Lung (tissue), 16 donors: ENCODE measurements around the gene TNK2. TPM values are rescaled to one million over a fixed set of nuclear protein-coding genes. Genes with fewer than 3 reads are reported as not detected.
A peak's percentile ranks its signal among the peaks of the same experiment; 100 is the strongest.
"Not testable (repeated sequence)": the region's sequence is repeated elsewhere in the genome, so short reads cannot be mapped to it uniquely, and the experiment has no call there.

Experiments used
- ATAC-seq: fragments of 200-7000 bp; cut with Tn5 transposase; one replicate; pipeline ENCODE4 v1.9.1; 2020; ENCODE audit warnings: moderate number of reproducible peaks; ENCODE audit not compliant: insufficient read depth, low FRiP score
- DNase-seq, 3 donors: peaks; one replicate each; pipeline ENCODE4 v3.0.0-alpha.2; 2013 to 2017
- H3K27ac ChIP-seq, 2 donors: one replicate each; pipeline ENCODE4 v1.5.1; 2013; ENCODE audit warnings: mild to moderate bottlenecking in 2 of 2, moderate library complexity in 2 of 2, control low read depth in 1 of 2, inconsistent platforms in 1 of 2, low read depth in 1 of 2, low read length in 1 of 2
- H3K27me3 ChIP-seq, 3 donors: one replicate each; pipeline ENCODE4 v1.5.1; 2013; ENCODE audit warnings: low read length in 2 of 3; ENCODE audit not compliant: control insufficient read depth in 3 of 3, insufficient read depth in 3 of 3
- H3K36me3 ChIP-seq, 4 donors: one replicate each; pipeline ENCODE4 v1.5.1; 2013; ENCODE audit warnings: low read length in 4 of 4, mild to moderate bottlenecking in 1 of 4, moderate library complexity in 1 of 4; ENCODE audit not compliant: control insufficient read depth in 4 of 4, insufficient read depth in 4 of 4
- H3K4me1 ChIP-seq, 5 donors: one replicate each; pipeline ENCODE4 v1.5.1; 2013; ENCODE audit warnings: low read length in 5 of 5, mild to moderate bottlenecking in 2 of 5, moderate library complexity in 1 of 5; ENCODE audit not compliant: control insufficient read depth in 5 of 5, insufficient read depth in 5 of 5
- H3K4me3 ChIP-seq: one replicate; pipeline ENCODE4 v1.5.1; 2013; ENCODE audit warnings: mild to moderate bottlenecking, control low read depth, moderate library complexity
- H3K9ac ChIP-seq, 2 donors: one replicate each; pipeline ENCODE4 v1.5.1; 2013; ENCODE audit warnings: low read length in 2 of 2, control low read depth in 1 of 2; ENCODE audit not compliant: insufficient read depth in 1 of 2
- H3K9me3 ChIP-seq, 4 donors: one replicate each; pipeline ENCODE4 v1.5.1; 2013; ENCODE audit warnings: low read length in 3 of 4, mild to moderate bottlenecking in 1 of 4, moderate library complexity in 1 of 4; ENCODE audit not compliant: control insufficient read depth in 4 of 4, insufficient read depth in 3 of 4
- WGBS, 2 donors: extraction: QIAGEN DNeasy Blood & Tissue Kit; methylation state at CpG; one replicate each; pipeline ENCODE4 v1.1.7; 2013; 5-methylcytosine and 5-hydroxymethylcytosine counted together
- long read RNA-seq, 5 donors: transcript quantifications; one replicate each; lab custom pipeline, GENCODE V29; 2026
- polyA plus RNA-seq, 2 donors: library from polyadenylated mRNA; stranded (reverse); fragments of 200-250 nt; gene quantifications; one replicate each; pipeline ENCODE4 v1.2.1, GENCODE V29; 2013
- total RNA-seq, 2 donors: library from RNA; depleted of rRNA in 1 of 2; stranded (reverse); fragments of >200 nt in 1 of 2; gene quantifications; one replicate each; pipeline ENCODE4 v1.2.1, GENCODE V29; 2014 to 2021
- TF ChIP-seq, protein P1 (sequence below): IDR thresholded peaks from 2 replicates; pipeline ENCODE4 v1.5.1; 2012; ENCODE audit warnings: mild to moderate bottlenecking; ENCODE audit errors: control extremely low read depth, extremely low read depth
- donor health status: control.
- donor health status: control.
- donor health status: Bipolar disorder and iron deficiency.
- donor health status: healthy.
- donor health status: DM: yes; HTN: yes; CAD: no.

TNK2 gene
- total RNA-seq (10 to 100 TPM; 15.0 to 63.5 TPM), polyA plus RNA-seq (10 to 100 TPM; 23.3 to 47.9 TPM)
- long read RNA-seq, donor 1, partial matches to known transcripts, result 0 of 4 reads
- long read RNA-seq, donor 1, other reads (novel, unspliced or antisense), result 0 of 4 reads
- long read RNA-seq, donor 2, partial matches to known transcripts, result 15 of 15 reads
- long read RNA-seq, donor 2, other reads (novel, unspliced or antisense), result 0 of 15 reads
- long read RNA-seq, donor 3, partial matches to known transcripts, result 0 of 2 reads
- long read RNA-seq, donor 3, other reads (novel, unspliced or antisense), result 0 of 2 reads
- long read RNA-seq, donor 4, partial matches to known transcripts, result 17 of 19 reads
- long read RNA-seq, donor 4, other reads (novel, unspliced or antisense), result 0 of 19 reads
- long read RNA-seq, donor 5, partial matches to known transcripts, result 0 of 3 reads
- long read RNA-seq, donor 5, other reads (novel, unspliced or antisense), result 0 of 3 reads

DNA sequence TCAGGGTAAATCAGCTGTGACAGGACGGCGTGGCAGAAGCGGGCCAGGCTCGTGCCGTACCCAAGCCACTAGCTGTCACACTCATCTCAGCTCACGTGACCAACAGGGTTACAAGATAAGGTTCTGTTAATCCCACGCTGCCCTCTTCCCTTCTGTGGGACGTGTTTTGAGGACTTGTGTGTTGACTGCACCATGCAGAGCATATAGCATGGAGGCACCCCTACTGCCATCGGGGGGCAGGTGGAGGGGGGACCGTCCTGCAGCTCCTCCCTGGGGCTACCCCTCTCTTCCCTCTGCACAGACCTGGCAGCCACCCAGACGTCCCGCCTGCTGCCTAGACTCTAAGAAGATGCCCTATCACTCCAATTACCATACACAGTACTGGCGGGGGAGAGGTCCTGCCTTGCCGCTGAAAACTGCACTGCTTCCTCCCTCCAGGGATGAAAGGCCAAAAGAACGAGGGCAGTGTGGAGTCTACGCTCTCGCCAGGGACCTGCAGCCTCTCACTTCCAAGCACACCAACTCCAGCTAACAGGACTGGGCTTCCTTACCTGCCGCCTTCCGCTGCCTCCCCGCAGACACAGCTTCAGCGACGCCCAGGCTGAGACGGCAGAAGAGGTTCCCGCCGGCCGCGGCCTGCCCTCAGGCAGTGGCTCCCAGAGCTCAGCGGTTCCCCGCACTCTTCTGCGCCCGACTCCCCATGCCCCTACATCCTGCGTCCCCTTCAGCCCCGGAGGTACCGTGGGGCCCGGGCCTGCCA, at the start of gene TNK2:
TSS of gene TNK2 (minus strand) at position 618 of the 760 bp plus-strand sequence. CDS start 19,963 bp downstream, outside the sequence.
- peak; percentile 30 to 40 (median 34) for DNase-seq
- WGBS, 2 donors, result 1% methylated on average over 35 of the region's 35 CpGs
- peak; percentile 8 for ATAC-seq
- Histone ChIP-seq H3K36me3 (no peaks in the 10 kb centered on the region), H3K4me3 (peak within 1 kb of the TSS; percentile 63), H3K9ac (no peak within 1 kb of the TSS), H3K9me3 (no peaks in the 10 kb centered on the region), H3K27me3 (no peaks in the 10 kb centered on the region), H3K27ac (peak within 1 kb of the TSS; percentile 35 to 89), H3K4me1 (peaks cover 0 to 28% (median 20%) of the 10 kb centered on the region in 5 donors)
- TF ChIP-seq, protein P1, sequence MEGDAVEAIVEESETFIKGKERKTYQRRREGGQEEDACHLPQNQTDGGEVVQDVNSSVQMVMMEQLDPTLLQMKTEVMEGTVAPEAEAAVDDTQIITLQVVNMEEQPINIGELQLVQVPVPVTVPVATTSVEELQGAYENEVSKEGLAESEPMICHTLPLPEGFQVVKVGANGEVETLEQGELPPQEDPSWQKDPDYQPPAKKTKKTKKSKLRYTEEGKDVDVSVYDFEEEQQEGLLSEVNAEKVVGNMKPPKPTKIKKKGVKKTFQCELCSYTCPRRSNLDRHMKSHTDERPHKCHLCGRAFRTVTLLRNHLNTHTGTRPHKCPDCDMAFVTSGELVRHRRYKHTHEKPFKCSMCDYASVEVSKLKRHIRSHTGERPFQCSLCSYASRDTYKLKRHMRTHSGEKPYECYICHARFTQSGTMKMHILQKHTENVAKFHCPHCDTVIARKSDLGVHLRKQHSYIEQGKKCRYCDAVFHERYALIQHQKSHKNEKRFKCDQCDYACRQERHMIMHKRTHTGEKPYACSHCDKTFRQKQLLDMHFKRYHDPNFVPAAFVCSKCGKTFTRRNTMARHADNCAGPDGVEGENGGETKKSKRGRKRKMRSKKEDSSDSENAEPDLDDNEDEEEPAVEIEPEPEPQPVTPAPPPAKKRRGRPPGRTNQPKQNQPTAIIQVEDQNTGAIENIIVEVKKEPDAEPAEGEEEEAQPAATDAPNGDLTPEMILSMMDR, result no peak

DNA sequence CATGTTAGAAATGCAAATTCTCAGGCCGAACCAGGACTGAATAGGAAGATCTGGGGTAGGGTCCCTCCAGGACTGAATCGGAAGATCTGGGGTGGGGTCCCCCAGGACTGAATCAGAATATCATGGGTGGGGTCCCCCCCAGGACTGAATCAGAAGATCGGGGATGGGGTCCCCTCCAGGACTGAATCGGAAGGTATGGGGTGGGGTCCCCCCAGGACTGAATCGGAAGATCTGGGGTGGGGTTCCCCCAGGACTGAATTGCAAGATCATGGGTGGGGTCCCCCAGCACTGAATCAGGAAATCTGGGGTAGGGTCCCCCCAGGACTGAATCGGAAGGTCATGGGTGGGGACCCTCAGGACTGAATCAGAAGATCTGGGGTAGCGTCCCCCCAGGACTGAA, 48.2 kb upstream of the TNK2 start:
- peaks cover 0 to 9% (median 1%) of the 10 kb centered on the region in 4 donors for H3K36me3 ChIP-seq
- H3K4me3 ChIP-seq, result no peak overlapping the region
- no peak for DNase-seq
- H3K9me3 ChIP-seq, result no peaks in the 10 kb centered on the region
- peaks cover 0 to 2% (median 0%) of the 10 kb centered on the region in 3 donors for H3K27me3 ChIP-seq
- ATAC-seq, result no peak
- H3K9ac ChIP-seq, result no peak overlapping the region
- TF ChIP-seq, protein P1, result no peak
- no peak overlapping the region for H3K27ac ChIP-seq
- H3K4me1 ChIP-seq, result no peaks in the 10 kb centered on the region
- WGBS, 2 donors, result 98 to 99% methylated on average over 7 of the region's 7 CpGs

DNA sequence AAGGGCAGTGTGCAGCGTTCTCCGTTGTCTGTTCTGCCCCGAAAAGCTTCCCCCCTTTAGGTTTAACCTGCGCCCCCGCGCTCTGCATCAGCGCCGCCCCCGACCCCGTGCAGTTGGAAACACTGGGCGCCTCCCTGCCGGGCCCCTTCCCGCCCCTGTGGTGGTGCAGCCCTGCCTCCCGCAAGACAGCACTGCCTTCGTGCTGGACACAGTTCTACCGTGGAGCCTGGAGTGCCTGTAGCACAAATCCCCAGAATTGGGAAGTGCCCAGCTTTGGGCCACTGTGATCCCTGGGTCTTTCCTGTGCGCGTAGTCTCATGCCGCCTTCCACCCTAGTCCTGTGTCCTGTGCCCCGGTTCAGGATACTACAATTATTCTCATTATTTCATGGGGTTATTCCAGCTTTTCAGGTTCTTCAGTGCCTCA, 47.1 kb upstream of the TNK2 start:
- H3K36me3 ChIP-seq, DNase-seq, H3K9me3 ChIP-seq, H3K27me3 ChIP-seq, H3K9ac ChIP-seq, H3K4me3 ChIP-seq, ATAC-seq, H3K27ac ChIP-seq, H3K4me1 ChIP-seq: not testable (repeated sequence)
- 54 to 55% methylated on average over 20 of the region's 20 CpGs for WGBS, 2 donors

DNA sequence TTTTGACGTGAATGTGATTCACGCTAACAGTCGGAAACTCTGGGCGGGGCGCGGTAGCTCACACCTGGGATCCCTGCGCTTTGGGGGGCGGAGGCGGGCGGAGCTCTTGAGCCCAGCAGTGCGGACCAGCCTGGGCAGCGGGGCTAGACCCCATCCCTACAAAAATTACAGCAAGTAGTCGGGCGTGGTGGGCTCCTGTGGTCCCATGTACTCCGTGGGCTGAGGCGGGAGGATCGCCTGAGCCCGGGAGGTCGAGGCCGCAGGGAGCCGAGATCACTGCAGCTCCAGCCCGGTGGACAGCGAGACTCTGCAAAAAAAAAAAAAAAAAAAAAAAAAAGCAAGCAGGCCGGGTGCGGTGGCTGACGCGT, 46.4 kb upstream of the TNK2 start:
- not testable (repeated sequence) for H3K9me3 ChIP-seq, H3K36me3 ChIP-seq, H3K27me3 ChIP-seq, H3K4me1 ChIP-seq, H3K9ac ChIP-seq, DNase-seq, H3K27ac ChIP-seq, H3K4me3 ChIP-seq
- 0 to 1% methylated on average over 11 to 14 of the region's 27 CpGs for WGBS, 2 donors
- ATAC-seq, result peak; percentile 45

DNA sequence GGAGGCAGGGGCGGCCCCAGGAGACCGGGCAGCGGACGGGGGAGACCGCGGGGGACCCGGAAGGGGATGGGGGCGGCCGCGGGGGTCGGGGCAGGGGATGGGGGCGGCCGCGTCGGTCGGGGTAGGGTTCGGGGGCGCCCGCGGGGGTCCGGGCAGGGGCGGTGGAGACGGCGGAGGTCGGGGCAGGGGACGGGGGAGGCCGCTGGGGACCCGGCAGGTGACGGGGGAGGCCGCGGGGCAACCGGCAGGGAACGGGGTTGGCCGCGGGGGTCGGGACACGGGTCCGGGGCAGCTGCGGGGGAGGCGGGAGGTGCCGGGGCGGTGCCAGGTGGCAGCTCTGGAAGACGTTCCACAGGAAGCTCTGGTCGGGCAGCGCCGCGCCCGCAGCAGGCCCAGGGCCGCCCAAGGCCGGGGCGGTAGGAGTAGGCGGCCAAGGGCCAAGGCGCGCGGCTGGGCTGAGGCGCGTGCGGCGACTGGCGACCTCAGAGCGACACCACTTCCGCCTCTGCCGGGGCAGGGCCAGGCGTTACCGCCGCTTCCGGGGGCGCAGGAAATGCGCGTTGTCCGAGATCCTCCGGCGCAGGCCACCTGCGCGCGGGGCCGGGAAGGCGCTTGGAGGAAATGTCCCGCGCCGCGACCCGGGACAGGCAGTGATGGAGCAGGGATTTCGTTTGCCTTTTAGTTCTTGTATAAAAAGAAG, 45.9 kb upstream of the TNK2 start:
- ATAC-seq, result peak; percentile 97
- not testable (repeated sequence) for H3K4me3 ChIP-seq

DNA sequence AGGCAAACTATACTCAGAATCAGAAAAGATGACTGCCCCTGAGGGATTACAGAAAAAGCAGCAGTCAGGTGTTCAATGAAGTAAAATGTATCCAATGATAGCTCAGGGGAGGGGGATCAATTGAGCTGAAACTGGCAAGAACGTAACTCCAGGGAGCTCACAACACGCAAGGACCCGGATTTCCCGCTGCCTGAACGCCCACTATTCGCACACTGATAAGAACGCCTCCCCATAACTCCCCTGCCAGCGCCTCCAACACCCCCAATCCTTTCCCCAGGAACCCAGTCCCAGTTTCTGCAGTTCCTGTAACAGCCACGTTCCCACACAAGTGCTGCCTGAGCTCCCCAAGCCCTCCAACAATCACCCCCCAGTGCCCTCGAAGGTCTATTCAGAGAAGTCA, 44.2 kb upstream of the TNK2 start:
- 78 to 80% methylated on average over 8 of the region's 10 CpGs for WGBS, 2 donors
- H3K27ac ChIP-seq, DNase-seq, H3K4me3 ChIP-seq, H3K4me1 ChIP-seq, H3K27me3 ChIP-seq, H3K9me3 ChIP-seq, H3K36me3 ChIP-seq, ATAC-seq, H3K9ac ChIP-seq: not testable (repeated sequence)

More for the DNA sequence above, 45.9 kb upstream of the TNK2 start:
- not testable (repeated sequence) for H3K9me3 ChIP-seq, H3K4me1 ChIP-seq, H3K36me3 ChIP-seq, H3K27me3 ChIP-seq, H3K9ac ChIP-seq
- DNase-seq, result peak; percentile 56 to 75 (median 62)
- peak overlapping the region in 1 of 2 donors; percentile 45 for H3K27ac ChIP-seq
- WGBS, 2 donors, result 0 to 1% methylated on average over 14 to 54 of the region's 84 CpGs
